H1 (cell line): ENCODE results near the gene SLC7A7. TPM values are rescaled to one million over a fixed set of nuclear protein-coding genes. Genes with fewer than 3 reads are reported as not detected.
A peak's percentile ranks its signal among the peaks of the same experiment; 100 is the strongest.

Experiments used
- CTCF ChIA-PET: fragments of 300-600 bp; sonication (Branson Sonifier 250); formaldehyde crosslinking; loops from one replicate; lab custom pipeline; 2021; ENCODE audit not compliant: partially characterized antibody; lab: Charles Lee
- POLR2A ChIA-PET: fragments of 300-600 bp; sonication (Branson Sonifier 250); formaldehyde crosslinking; loops from one replicate; lab custom pipeline; 2021; ENCODE audit warnings: inconsistent platforms; ENCODE audit not compliant: partially characterized antibody; lab: Charles Lee
- DNase-seq, 2 experiments: peaks; one replicate each; pipeline versions ENCODE4 v3.0.0 to v3.0.0-alpha.2; 2010 to 2022; ENCODE audit warnings: low spot score in 2 of 2, low read depth in 1 of 2, mixed read lengths in 1 of 2
- FAIRE-seq: peaks from 2 replicates; lab custom pipeline; 2011; peaks lifted over from hg19 to GRCh38; lab: Jason Lieb, UNC
- H2AFZ ChIP-seq: 2 replicates; pipeline ENCODE4 v1.8.1; 2012; ENCODE audit warnings: low read length, inconsistent platforms
- H2AK5ac ChIP-seq: 2 replicates; pipeline ENCODE4 v1.6.1; 2013; ENCODE audit warnings: low read depth, low read length
- H2BK120ac ChIP-seq: replicated peaks from 2 replicates; pipeline ENCODE3; 2013; ENCODE audit warnings: low read depth, low read length, inconsistent platforms
- H2BK12ac ChIP-seq: 2 replicates; pipeline ENCODE4 v1.6.1; 2013; ENCODE audit warnings: low read depth, low read length
- H2BK15ac ChIP-seq: 2 replicates; pipeline ENCODE4 v1.6.1; 2013; ENCODE audit warnings: low read length
- H2BK20ac ChIP-seq: 2 replicates; pipeline ENCODE4 v1.6.1; 2013; ENCODE audit warnings: low read length
- H2BK5ac ChIP-seq: 2 replicates; pipeline ENCODE4 v1.6.1; 2013; ENCODE audit warnings: low read depth, low read length
- H3K14ac ChIP-seq: 2 replicates; pipeline ENCODE4 v1.6.1; 2013; ENCODE audit warnings: inconsistent platforms; ENCODE audit not compliant: insufficient read length
- H3K18ac ChIP-seq: 2 replicates; pipeline ENCODE4 v1.6.1; 2013; ENCODE audit warnings: low read length; ENCODE audit errors: extremely low read depth
- H3K23ac ChIP-seq: 2 replicates; pipeline ENCODE4 v1.6.1; 2013; ENCODE audit warnings: inconsistent platforms; ENCODE audit not compliant: insufficient read length
- H3K23me2 ChIP-seq: 2 replicates; pipeline ENCODE4 v1.6.1; 2013; ENCODE audit warnings: low read depth, low read length
- H3K27ac ChIP-seq: 2 replicates; pipeline ENCODE4 v1.6.1; 2011; ENCODE audit warnings: low read depth, low read length, inconsistent platforms
- H3K27me3 ChIP-seq, 4 experiments: replicated peaks in 1 of 4; 1 replicate in 1 of 4; 2 replicates in 3 of 4; pipeline versions ENCODE4 v1.6.1 to v1.8.1; 2011 to 2013; ENCODE audit warnings: low read length in 3 of 4, mild to moderate bottlenecking in 3 of 4, inconsistent platforms in 2 of 4, mixed read lengths in 2 of 4, moderate library complexity in 1 of 4; ENCODE audit not compliant: control insufficient read depth in 3 of 4, insufficient read depth in 3 of 4; ENCODE audit errors: extremely low read depth in 1 of 4
- H3K36me3 ChIP-seq, 4 experiments: 2 replicates each; pipeline versions ENCODE4 v1.6.1 to v1.8.1; 2011 to 2013; ENCODE audit warnings: mild to moderate bottlenecking in 4 of 4, low read length in 3 of 4, moderate library complexity in 2 of 4, control low read depth in 1 of 4, inconsistent platforms in 1 of 4; ENCODE audit not compliant: insufficient read depth in 4 of 4, control insufficient read depth in 2 of 4
- H3K4ac ChIP-seq: replicated peaks from 2 replicates; pipeline ENCODE3; 2013; ENCODE audit warnings: low read length, low read depth, mixed read lengths, inconsistent platforms; ENCODE audit not compliant: insufficient read length
- H3K4me1 ChIP-seq, 4 experiments: replicated peaks in 1 of 4; 1 replicate in 1 of 4; 2 replicates in 3 of 4; pipeline versions ENCODE4 v1.6.1 to v1.8.1; 2011 to 2013; ENCODE audit warnings: low read length in 3 of 4, inconsistent platforms in 2 of 4, mixed read lengths in 1 of 4; ENCODE audit not compliant: insufficient read depth in 4 of 4, control insufficient read depth in 3 of 4
- H3K4me2 ChIP-seq, 2 experiments: 2 replicates each; pipeline versions ENCODE4 v1.6.1 to v1.8.1; 2011 to 2013; ENCODE audit warnings: low read depth in 2 of 2, low read length in 2 of 2, control low read depth in 1 of 2, inconsistent platforms in 1 of 2, mild to moderate bottlenecking in 1 of 2; ENCODE audit not compliant: insufficient read depth in 1 of 2
- H3K4me3 ChIP-seq, 4 experiments: fragments of 200-600, 300-600 bp in 1 of 4; sonication (generic), shearing (Covaris generic), sonication (Bioruptor Twin) in 1 of 4; 2 replicates each; pipeline versions ENCODE4 v1.5.1 to v1.8.1; 2011 to 2016; ENCODE audit warnings: low read length in 4 of 4, low read depth in 3 of 4, control low read depth in 2 of 4, inconsistent platforms in 2 of 4, mild to moderate bottlenecking in 2 of 4, mixed read lengths in 1 of 4, moderate library complexity in 1 of 4; ENCODE audit not compliant: insufficient read depth in 2 of 4; ENCODE audit errors: extremely low read depth in 1 of 4
- H3K56ac ChIP-seq: replicated peaks from 2 replicates; pipeline ENCODE3; 2013; ENCODE audit warnings: low read depth, mild to moderate bottlenecking, mixed read lengths, low read length, inconsistent platforms; ENCODE audit not compliant: insufficient read length
- H3K79me1 ChIP-seq: 2 replicates; pipeline ENCODE4 v1.6.1; 2013; ENCODE audit warnings: low read depth, low read length, control low read depth
- H3K79me2 ChIP-seq, 2 experiments: 2 replicates each; pipeline versions ENCODE4 v1.6.1 to v1.8.1; 2012 to 2013; ENCODE audit warnings: low read length in 2 of 2, mild to moderate bottlenecking in 2 of 2, inconsistent platforms in 1 of 2; ENCODE audit not compliant: insufficient read depth in 2 of 2, control insufficient read depth in 1 of 2
- H3K9ac ChIP-seq, 4 experiments: replicated peaks in 1 of 4; 1 replicate in 1 of 4; 2 replicates in 3 of 4; pipeline versions ENCODE4 v1.6.1 to v1.8.1; 2011 to 2013; ENCODE audit warnings: low read depth in 3 of 4, low read length in 3 of 4, control low read depth in 2 of 4, mild to moderate bottlenecking in 2 of 4, moderate library complexity in 2 of 4, inconsistent platforms in 1 of 4; ENCODE audit errors: extremely low read depth in 1 of 4
- H3K9me3 ChIP-seq, 2 experiments: 2 replicates each; pipeline versions ENCODE4 v1.6.1 to v1.8.1; 2012 to 2013; ENCODE audit warnings: mild to moderate bottlenecking in 2 of 2, moderate library complexity in 2 of 2, control low read depth in 1 of 2, inconsistent platforms in 1 of 2, low read depth in 1 of 2, low read length in 1 of 2, mixed read lengths in 1 of 2; ENCODE audit not compliant: insufficient read depth in 2 of 2
- H4K20me1 ChIP-seq, 2 experiments: replicated peaks in 1 of 2; 2 replicates each; pipeline versions ENCODE3 to v1.8.1; 2011 to 2013; ENCODE audit warnings: inconsistent platforms in 2 of 2, low read length in 2 of 2, mild to moderate bottlenecking in 1 of 2; ENCODE audit not compliant: insufficient read depth in 2 of 2, control insufficient read depth in 1 of 2
- H4K5ac ChIP-seq: 2 replicates; pipeline ENCODE4 v1.6.1; 2013; ENCODE audit warnings: low read length, low read depth, mixed read lengths, inconsistent platforms; ENCODE audit not compliant: insufficient read length
- H4K8ac ChIP-seq: 2 replicates; pipeline ENCODE4 v1.8.0; 2013; ENCODE audit warnings: mild to moderate bottlenecking, moderate library complexity, low read length, inconsistent platforms; ENCODE audit not compliant: insufficient read depth; ENCODE audit errors: extremely low read depth
- H4K91ac ChIP-seq: replicated peaks from 2 replicates; pipeline ENCODE3; 2013; ENCODE audit warnings: low read length, mixed read lengths, inconsistent platforms; ENCODE audit not compliant: insufficient read length
- ASH2L ChIP-seq: fragments of 200-600, 300-600 bp; sonication (generic); IDR thresholded peaks from one replicate; pipeline ENCODE4 v1.7.1; 2017; ENCODE audit warnings: low read length
- CTBP2 ChIP-seq: IDR thresholded peaks from 2 replicates; pipeline ENCODE4 v1.7.0; 2011; ENCODE audit warnings: borderline replicate concordance, mild to moderate bottlenecking, moderate library complexity, mixed read lengths, low read length; ENCODE audit not compliant: insufficient read depth, insufficient read length
- KDM4A ChIP-seq: IDR thresholded peaks from one replicate; pipeline ENCODE4 v1.7.1; 2012; ENCODE audit warnings: low read depth, mild to moderate bottlenecking, moderate library complexity, low read length, inconsistent platforms; ENCODE audit not compliant: severe bottlenecking
- POLR2A ChIP-seq, 2 experiments: IDR thresholded peaks; 1 replicate in 1 of 2; 2 replicates in 1 of 2; pipeline ENCODE4 v1.6.1; 2011; ENCODE audit warnings: low read depth in 2 of 2, low read length in 2 of 2, mild to moderate bottlenecking in 2 of 2; ENCODE audit errors: control extremely low read depth in 1 of 2
- POLR2AphosphoS5 ChIP-seq: IDR thresholded peaks from 2 replicates; pipeline ENCODE4 v1.6.1; 2011; ENCODE audit warnings: low read depth, low read length
- RAD21 ChIP-seq, 2 experiments: IDR thresholded peaks in 1 of 2; conservative IDR thresholded peaks in 1 of 2; 2 replicates each; pipeline ENCODE4 v1.6.1; 2011; ENCODE audit warnings: low read depth in 2 of 2, low read length in 2 of 2, improper control_type of control experiment in 1 of 2, inconsistent platforms in 1 of 2, mild to moderate bottlenecking in 1 of 2, moderate library complexity in 1 of 2
- RBBP5 ChIP-seq: IDR thresholded peaks from 2 replicates; pipeline ENCODE4 v1.7.1; 2012; ENCODE audit warnings: low read depth, mild to moderate bottlenecking, inconsistent platforms, low read length, moderate library complexity, borderline replicate concordance
- SIN3A ChIP-seq, 2 experiments: IDR thresholded peaks in 1 of 2; conservative IDR thresholded peaks in 1 of 2; 2 replicates each; pipeline ENCODE4 v1.6.1; 2011 to 2012; ENCODE audit warnings: low read length in 2 of 2, improper control_type of control experiment in 1 of 2, low read depth in 1 of 2, mild to moderate bottlenecking in 1 of 2
- SP1 ChIP-seq: IDR thresholded peaks from 2 replicates; pipeline ENCODE4 v1.6.1; 2011; ENCODE audit warnings: low read depth, low read length
- TBP ChIP-seq: IDR thresholded peaks from 2 replicates; pipeline ENCODE4 v1.6.1; 2011; ENCODE audit warnings: low read depth, low read length, improper control_type of control experiment
- WGBS, 2 experiments: shearing (Covaris generic) in 1 of 2; methylation state at CpG; one replicate each; pipeline versions ENCODE4 v1.1.6 to v1.1.7; 2013 to 2015; ENCODE audit warnings: low lambda C conversion rate in 2 of 2, mixed read lengths in 2 of 2, inconsistent platforms in 1 of 2, low coverage in 1 of 2, missing lambda C conversion rate in 1 of 2; ENCODE audit not compliant: insufficient replicate concordance in 2 of 2, insufficient coverage in 1 of 2, insufficient read length in 1 of 2; ENCODE audit errors: extremely low coverage in 1 of 2, missing lambda C conversion rate in 1 of 2; 5-methylcytosine and 5-hydroxymethylcytosine counted together
- polyA plus RNA-seq, 7 experiments: library from polyadenylated mRNA; depleted of rRNA in 3 of 7; stranded (reverse) in 5 of 7; unstranded in 2 of 7; fragments of >200 nt in 5 of 7; fragments of 200-250 nt in 2 of 7; gene quantifications; 1 replicate in 5 of 7; 2 replicates in 1 of 7; 4 replicates in 1 of 7; pipeline versions ENCODE4 v1.2.1 to v1.2.3, GENCODE V29; 2011 to 2013; ENCODE audit warnings: missing spikeins in 2 of 7, mixed read lengths in 2 of 7
- total RNA-seq: library from RNA; stranded (reverse); fragmentation: NEBNext Ultra II Directional; extraction: Animal tissue kit (Norgen Biotek cat#: 25700); gene quantifications from 2 replicates; pipeline ENCODE4 v1.2.1, GENCODE V29; 2021

SLC7A7 gene
- total and polyA plus RNA-seq, 2 of the 8 experiments (the other 6 are each of a cell fraction or from before 2014, with no cell fraction given), result 5.8 to 14.9 TPM

DNA sequence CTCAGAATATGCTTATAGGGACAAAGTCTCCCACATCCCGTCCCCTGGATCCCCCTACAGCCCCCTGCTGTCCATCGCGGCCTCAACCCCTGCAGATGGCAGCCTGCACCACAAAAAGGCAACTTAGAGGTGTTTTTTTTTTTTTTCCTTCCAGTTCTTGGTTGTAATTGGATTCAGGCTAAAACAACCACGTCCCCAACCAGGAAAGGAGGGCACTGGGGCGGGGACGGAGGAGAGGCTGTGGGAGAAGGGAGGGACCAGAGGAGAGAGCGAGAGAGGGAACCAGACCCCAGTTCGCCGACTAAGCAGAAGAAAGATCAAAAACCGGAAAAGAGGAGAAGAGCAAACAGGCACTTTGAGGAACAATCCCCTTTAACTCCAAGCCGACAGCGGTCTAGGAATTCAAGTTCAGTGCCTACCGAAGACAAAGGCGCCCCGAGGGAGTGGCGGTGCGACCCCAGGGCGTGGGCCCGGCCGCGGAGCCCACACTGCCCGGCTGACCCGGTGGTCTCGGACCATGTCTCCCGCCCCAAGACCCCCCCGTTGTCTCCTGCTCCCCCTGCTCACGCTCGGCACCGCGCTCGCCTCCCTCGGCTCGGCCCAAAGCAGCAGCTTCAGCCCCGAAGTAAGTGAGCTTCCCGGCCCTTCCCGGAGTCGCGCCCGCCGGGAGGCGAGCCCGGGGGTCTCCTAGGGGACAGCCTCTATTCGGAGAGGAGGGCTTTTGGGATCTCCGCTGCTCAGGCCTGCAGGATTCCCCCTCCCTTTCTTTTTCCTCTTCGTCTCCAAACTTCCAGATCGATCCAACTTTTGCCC lies 21.3 kb upstream of the SLC7A7 start, which contains the start of gene MMP14:
TSS of gene MMP14 (plus strand) at position 285 of the 813 bp plus-strand sequence. CDS start at position 518, 233 bp downstream.
- Histone ChIP-seq H2BK120ac (no peak within 1 kb of the TSS), H3K9me3 (no peaks in the 10 kb centered on the region), H3K4me2 (peak within 1 kb of the TSS; percentile 73 to 98), H3K27ac (peak within 1 kb of the TSS; percentile 53), H3K56ac (peak within 1 kb of the TSS; percentile 60), H3K79me2 (peaks cover 0 to 25% of the 10 kb centered on the region in 2 experiments; a peak in 1 of 4 replicates), H3K4ac (no peak within 1 kb of the TSS), H3K23ac (no peak within 1 kb of the TSS), H4K5ac (no peak within 1 kb of the TSS), H3K9ac (peak within 1 kb of the TSS; percentile 76 to 92 (median 84)), H2AK5ac (peak within 1 kb of the TSS; percentile 40; the same call in 1 of the 2 replicates), H3K4me3 (peak within 1 kb of the TSS; percentile 80 to 99 (median 87)), H3K79me1 (peaks cover 8% of the 10 kb centered on the region), H4K20me1 (no peaks in the 10 kb centered on the region), H3K14ac (no peak within 1 kb of the TSS), H2AFZ (0 out of 2 replicates have a peak within 1 kb of the TSS, but pooled peaks have one; percentile 15), H2BK12ac (0 out of 2 replicates have a peak within 1 kb of the TSS, but pooled peaks have one; percentile 43), H2BK20ac (peak within 1 kb of the TSS; percentile 48; the same call in 1 of the 2 replicates), H3K23me2 (peaks cover 14% of the 10 kb centered on the region; the same call in 1 of the 2 replicates), H3K18ac (peak within 1 kb of the TSS; percentile 60), H4K8ac (peak within 1 kb of the TSS; percentile 93), H3K36me3 (peaks cover 7 to 27% (median 16%) of the 10 kb centered on the region in 4 experiments), H3K27me3 (no peaks in the 10 kb centered on the region), H3K4me1 (peaks cover 8 to 17% (median 14%) of the 10 kb centered on the region in 4 experiments), H4K91ac (peak within 1 kb of the TSS; percentile 1), H2BK15ac (no peak within 1 kb of the TSS), H2BK5ac (peak within 1 kb of the TSS; percentile 77; the same call in 1 of the 2 replicates)
- FAIRE-seq, result no peak
- ChIA-PET CTCF (interaction anchor here (0.6 to 56.0 kb wide), 12 partner anchors 17 to 1649 kb away, joined by 3 to 1562 read pairs (median 4); partner anchors contain the start of genes LRP10, MMP14, MRPL52 and OXA1L), POLR2A (interaction anchor here (0.6 to 16.3 kb wide), 16 partner anchors 8 to 519 kb away, joined by 3 to 203 read pairs (median 4); partner anchors contain the start of genes LRP10, MRPL52, PRMT5 and RBM23)
- WGBS, 2 experiments, result 1% methylated on average over 26 of the region's 46 CpGs; no CpG with 5 or more reads in 1 of the 2 experiments
- peak in 1 of 2 experiments; percentile 60 for DNase-seq
- peak; percentile 83 for TF ChIP-seq CTBP2
- no peak for TF ChIP-seq SP1
- peak; percentile 20 for TF ChIP-seq ASH2L
- peak; percentile 43 to 72; a peak in 2 of 3 replicates for TF ChIP-seq POLR2A (IDR thresholded peaks at IDR 0.05; ENCODE audit: control extremely low read depth in 1 of 2, low read depth in 2 of 2, low read length in 2 of 2)
- TF ChIP-seq TBP, result peak; percentile 39
- TF ChIP-seq SIN3A (conservative IDR thresholded peaks at IDR 0.05 in 1 of 2, IDR thresholded peaks at IDR 0.05 in 1 of 2; ENCODE audit: low read depth in 1 of 2, low read length in 2 of 2), result 0 out of 4 replicates have a peak, but pooled peaks of 1 of the 2 experiments have one; percentile 45
- peak; percentile 46 for TF ChIP-seq POLR2AphosphoS5
- TF ChIP-seq RAD21 (IDR thresholded peaks at IDR 0.05 in 1 of 2, conservative IDR thresholded peaks at IDR 0.05 in 1 of 2; ENCODE audit: low read depth in 2 of 2, low read length in 2 of 2), result peak; percentile 36 to 54
- TF ChIP-seq RBBP5, result peak; percentile 45
- TF ChIP-seq KDM4A, result peak; percentile 43
